NK-92 (cell line): ENCODE measurements around the gene ZNF223.

ENCODE experiments used
- DNase-seq: peaks from one replicate; lab custom pipeline; 2025; ENCODE audit not compliant: unreplicated experiment; lab: John Stamatoyannopoulos, UW

Gene ZNF223

GRCh38 chr19:44051650-44052402, at the start of gene ZNF223:
Gene ZNF223 (plus strand): TSS chr19:44052036. CDS start chr19:44055177, 3,141 bp downstream.
- no peak for DNase-seq

GRCh38 chr19:44002212-44002565, 49.6 kb upstream of the ZNF223 start:
- no peak for DNase-seq

- DNase-seq = no peak
Measured at GRCh38 chr19:44002566-44003460, 49.0 kb upstream of the ZNF223 start, which contains the start of gene ZNF230. Gene ZNF230 (plus strand): TSS chr19:44002957. CDS start chr19:44007079, 4,122 bp downstream.

GRCh38 chr19:44003461-44004009, 48.3 kb upstream of the ZNF223 start:
- DNase-seq = no peak

- no peak for DNase-seq
Measured at GRCh38 chr19:44005973-44006372, 45.9 kb upstream of the ZNF223 start.

GRCh38 chr19:44007473-44007872, 44.4 kb upstream of the ZNF223 start:
- DNase-seq = no peak

GRCh38 chr19:44010468-44010867, 41.4 kb upstream of the ZNF223 start:
- DNase-seq = no peak

GRCh38 chr19:44019498-44019897, 32.3 kb upstream of the ZNF223 start:
- no peak for DNase-seq

GRCh38 chr19:44021221-44021620, 30.6 kb upstream of the ZNF223 start:
- DNase-seq = no peak

GRCh38 chr19:44024900-44025216, 27.0 kb upstream of the ZNF223 start:
- DNase-seq = no peak

GRCh38 chr19:44025217-44025936, 26.5 kb upstream of the ZNF223 start, which contains the start of gene ZNF222:
Gene ZNF222 (plus strand): TSS chr19:44025379. CDS start chr19:44025437, 58 bp downstream.
- DNase-seq = no peak

GRCh38 chr19:44026622-44027021, 25.2 kb upstream of the ZNF223 start:
- DNase-seq = no peak

- no peak for DNase-seq
Measured at GRCh38 chr19:44032001-44032610, 19.7 kb upstream of the ZNF223 start.

- DNase-seq = no peak
Measured at GRCh38 chr19:44042147-44042546, 9.7 kb upstream of the ZNF223 start.

GRCh38 chr19:44050740-44051649, 841 bp upstream of the ZNF223 start:
- no peak for DNase-seq

- no peak for DNase-seq
Measured at GRCh38 chr19:44055870-44056269, 4.0 kb downstream of the ZNF223 start.

- DNase-seq = no peak
Measured at GRCh38 chr19:44059229-44059628, 7.4 kb downstream of the ZNF223 start.

GRCh38 chr19:44061038-44061437, 9.2 kb downstream of the ZNF223 start:
- DNase-seq = no peak

GRCh38 chr19:44066305-44066704, 14.5 kb downstream of the ZNF223 start:
- no peak for DNase-seq

- no peak for DNase-seq
Measured at GRCh38 chr19:44069415-44069814, 17.6 kb downstream of the ZNF223 start.
